Mammary epithelial cell (primary cell): ENCODE measurements around the gene WDR31.

Experiments
- EZH2 ChIP-seq: IDR thresholded peaks from 2 replicates; pipeline ENCODE4 v1.6.1; 2012; ENCODE audit warnings: low read length, inconsistent platforms, borderline replicate concordance
- TF ChIP-seq, protein P1 (sequence below), 2 donors: IDR thresholded peaks in 1 of 2; conservative IDR thresholded peaks in 1 of 2; 2 replicates each; pipeline ENCODE4 v1.5.1; 2011 to 2012; ENCODE audit warnings: inconsistent platforms in 2 of 2, low read length in 2 of 2, mild to moderate bottlenecking in 2 of 2, control low read depth in 1 of 2, low read depth in 1 of 2; ENCODE audit not compliant: insufficient read depth in 1 of 2; ENCODE audit errors: extremely low read depth in 1 of 2

- TF ChIP-seq, protein P1, sequence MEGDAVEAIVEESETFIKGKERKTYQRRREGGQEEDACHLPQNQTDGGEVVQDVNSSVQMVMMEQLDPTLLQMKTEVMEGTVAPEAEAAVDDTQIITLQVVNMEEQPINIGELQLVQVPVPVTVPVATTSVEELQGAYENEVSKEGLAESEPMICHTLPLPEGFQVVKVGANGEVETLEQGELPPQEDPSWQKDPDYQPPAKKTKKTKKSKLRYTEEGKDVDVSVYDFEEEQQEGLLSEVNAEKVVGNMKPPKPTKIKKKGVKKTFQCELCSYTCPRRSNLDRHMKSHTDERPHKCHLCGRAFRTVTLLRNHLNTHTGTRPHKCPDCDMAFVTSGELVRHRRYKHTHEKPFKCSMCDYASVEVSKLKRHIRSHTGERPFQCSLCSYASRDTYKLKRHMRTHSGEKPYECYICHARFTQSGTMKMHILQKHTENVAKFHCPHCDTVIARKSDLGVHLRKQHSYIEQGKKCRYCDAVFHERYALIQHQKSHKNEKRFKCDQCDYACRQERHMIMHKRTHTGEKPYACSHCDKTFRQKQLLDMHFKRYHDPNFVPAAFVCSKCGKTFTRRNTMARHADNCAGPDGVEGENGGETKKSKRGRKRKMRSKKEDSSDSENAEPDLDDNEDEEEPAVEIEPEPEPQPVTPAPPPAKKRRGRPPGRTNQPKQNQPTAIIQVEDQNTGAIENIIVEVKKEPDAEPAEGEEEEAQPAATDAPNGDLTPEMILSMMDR (conservative IDR thresholded peaks at IDR 0.05 in 1 of 2, IDR thresholded peaks at IDR 0.05 in 1 of 2; ENCODE audit: extremely low read depth in 1 of 2, insufficient read depth in 1 of 2, low read depth in 1 of 2, low read length in 2 of 2) = no peak
- no peak for TF ChIP-seq EZH2
Measured at GRCh38 chr9:113299800-113300292, 40.2 kb downstream of the WDR31 start.
